NCI-H526 (cell line): ENCODE results near the gene CRIP2.

Source experiments
- DNase-seq, 2 experiments: peaks; one replicate each; lab custom pipeline; 2025; lab: John Stamatoyannopoulos, UW

The CRIP2 gene

GRCh38 chr14:105487986-105488777 is 13.6 kb downstream of the CRIP2 start:
- DNase-seq, result no peak

DNA sequence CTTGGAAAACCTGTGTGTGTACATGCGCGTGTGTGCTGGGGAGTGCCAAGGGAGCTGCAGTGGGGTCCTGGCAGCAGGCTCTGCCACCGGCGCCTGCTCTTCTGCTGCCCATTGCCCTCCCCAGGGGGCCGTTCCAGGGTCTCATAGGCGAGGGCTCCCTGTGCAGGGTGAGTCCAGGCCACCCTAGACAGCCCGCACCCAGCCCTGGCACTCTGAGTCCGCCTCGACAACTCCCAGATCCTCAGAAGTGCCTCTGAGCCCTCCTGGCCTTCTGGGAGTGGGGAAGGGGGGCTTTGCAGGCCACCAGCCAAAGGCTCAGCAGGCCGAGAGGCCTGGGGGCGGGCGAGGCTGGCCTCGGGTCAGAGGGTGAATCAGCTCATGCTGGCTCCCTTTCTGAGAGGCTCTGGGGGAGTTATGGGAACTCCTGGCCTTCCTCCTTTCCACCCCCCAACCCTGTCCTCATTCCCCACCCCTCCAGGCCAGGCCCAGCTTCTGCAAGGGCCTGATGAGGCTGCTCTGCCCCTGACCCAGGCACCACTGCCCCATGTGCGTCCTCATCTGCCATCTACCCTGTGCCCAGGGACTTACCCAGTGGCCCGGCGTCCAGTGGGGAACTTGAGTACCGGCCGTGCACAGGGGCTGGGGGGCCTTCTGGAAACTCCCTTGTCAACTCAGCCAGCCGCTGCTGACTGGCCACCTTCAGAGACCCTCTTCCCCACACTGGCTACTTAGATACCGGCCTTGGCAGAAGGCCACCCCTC is 14.3 kb downstream of the CRIP2 start:
- DNase-seq, result no peak

GRCh38 chr14:105489542-105490266 is 15.1 kb downstream of the CRIP2 start:
- DNase-seq, result peak; percentile 80 to 93

- DNase-seq, result no peak
Observed at GRCh38 chr14:105490267-105490571, 15.6 kb downstream of the CRIP2 start.

DNA sequence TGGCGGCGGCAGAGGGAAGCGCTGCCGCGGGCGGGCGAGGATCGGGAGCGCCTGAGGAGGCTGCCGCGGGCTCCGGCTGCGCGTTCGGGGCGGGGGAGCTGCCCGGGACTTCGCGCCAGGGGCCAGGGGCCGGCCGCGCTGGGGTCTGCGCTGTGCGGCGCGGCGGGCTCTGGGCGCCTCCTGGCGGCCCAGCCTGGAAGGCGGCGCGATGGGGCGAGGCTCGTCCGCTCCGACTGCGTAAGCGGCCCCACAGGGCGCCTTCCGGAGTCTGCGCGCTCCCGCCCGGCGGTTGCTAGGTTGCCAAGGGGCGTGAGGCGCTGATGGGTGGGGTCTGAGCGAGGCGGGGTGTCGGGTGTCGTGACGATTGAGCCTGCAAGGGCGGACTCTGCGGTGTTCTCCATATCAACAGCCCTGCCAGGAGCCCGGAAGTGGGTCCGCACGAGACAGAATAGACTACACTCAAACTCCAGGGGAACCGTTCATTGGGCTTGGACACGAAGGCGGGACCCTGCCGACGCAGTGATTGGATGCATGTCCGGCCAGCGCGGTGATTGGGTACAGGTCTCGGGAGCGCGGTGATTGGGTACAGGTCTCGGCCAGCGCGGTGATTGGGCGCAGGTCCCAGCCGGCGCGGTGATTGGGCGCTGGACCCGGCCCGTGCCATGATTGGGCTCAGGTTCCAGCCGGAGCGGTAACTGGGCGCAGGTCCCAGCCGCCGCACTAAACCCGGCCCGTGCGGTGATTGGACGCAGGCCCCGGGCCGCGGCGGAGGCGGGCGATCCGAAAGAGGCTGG is 16.1 kb downstream of the CRIP2 start, which contains the start of gene TEDC1:
TEDC1 (plus strand) TSS at position 675 of the 794 bp plus-strand sequence. CDS start 130 bp downstream, outside the sequence.
- peak; percentile 100 for DNase-seq

DNA sequence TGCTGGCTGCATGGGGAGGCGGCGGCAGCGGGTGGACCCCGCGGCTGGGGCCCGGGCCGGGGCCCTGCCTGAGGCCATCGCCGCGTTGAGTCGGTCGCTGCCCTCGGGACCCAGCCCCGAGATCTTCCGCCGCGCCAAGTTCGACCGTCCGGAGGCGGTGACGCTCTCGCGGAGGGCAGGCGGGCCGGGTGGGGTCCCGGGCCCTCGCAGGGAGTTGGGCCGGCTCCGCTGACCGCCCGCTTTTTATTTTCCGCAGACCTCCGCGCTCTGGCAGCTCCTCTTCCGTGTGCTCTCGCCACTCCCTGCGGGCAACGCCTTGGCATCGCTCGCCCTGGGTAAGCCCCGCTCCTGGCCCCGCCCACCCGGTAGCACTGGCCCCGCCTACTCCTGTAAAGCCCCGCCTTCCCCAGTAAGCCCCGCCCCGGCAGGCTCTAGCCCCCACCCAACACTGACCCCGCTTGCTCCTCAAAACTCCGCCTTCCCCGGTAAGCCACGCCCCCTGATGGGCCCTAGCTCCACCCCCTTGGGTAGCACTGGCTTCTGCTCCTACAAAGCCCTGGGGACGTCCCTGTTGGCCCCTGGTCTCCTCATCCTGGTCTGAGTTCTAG is 16.8 kb downstream of the CRIP2 start:
- peak; percentile 62 to 77 for DNase-seq

DNA sequence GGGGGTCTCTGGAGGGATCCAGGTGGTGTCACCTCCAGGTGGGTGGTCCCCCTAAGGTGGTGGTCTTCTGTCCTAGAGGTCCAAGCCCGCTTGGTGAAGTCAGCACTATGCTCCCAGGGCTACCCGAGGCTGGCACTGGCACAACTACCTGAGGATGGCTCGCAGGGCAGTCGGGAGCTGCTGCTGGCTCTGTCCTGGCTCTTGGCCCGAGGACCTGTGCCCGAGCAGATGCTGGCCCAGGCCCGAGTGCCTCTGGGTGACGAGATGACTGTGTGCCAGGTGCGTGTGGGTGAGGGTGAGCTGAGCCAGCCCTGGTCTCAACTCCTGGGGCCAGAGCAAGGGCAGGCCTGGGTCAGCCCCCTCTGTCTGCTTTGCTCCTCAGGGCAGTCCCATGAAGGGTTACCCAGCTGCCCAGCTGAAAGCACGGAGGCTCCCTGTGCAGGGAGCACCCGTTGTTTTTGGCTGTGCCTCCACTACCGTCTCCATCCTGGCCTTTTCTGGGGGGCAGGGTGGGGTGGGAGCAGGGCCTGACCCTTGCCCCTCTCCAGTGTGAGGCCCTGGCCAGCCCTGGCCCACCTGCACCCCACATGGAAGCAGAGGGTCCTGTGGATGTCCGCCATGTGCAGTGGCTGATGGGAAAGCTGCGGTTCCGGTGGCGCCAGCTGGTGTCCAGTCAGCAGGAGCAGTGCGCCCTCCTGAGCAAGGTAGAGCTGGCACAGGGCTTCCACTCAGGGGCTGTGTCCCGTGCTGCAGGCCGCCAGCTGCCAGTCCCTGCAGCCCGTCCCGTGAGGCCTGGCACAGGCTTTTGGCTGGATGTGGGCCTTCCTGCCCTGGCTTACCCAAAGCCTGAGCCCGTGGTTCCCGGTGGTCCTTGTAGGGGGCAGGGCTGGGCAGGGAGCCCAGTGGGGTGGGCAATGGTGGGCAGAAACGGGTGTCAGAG is 17.7 kb downstream of the CRIP2 start:
- no peak for DNase-seq

DNA sequence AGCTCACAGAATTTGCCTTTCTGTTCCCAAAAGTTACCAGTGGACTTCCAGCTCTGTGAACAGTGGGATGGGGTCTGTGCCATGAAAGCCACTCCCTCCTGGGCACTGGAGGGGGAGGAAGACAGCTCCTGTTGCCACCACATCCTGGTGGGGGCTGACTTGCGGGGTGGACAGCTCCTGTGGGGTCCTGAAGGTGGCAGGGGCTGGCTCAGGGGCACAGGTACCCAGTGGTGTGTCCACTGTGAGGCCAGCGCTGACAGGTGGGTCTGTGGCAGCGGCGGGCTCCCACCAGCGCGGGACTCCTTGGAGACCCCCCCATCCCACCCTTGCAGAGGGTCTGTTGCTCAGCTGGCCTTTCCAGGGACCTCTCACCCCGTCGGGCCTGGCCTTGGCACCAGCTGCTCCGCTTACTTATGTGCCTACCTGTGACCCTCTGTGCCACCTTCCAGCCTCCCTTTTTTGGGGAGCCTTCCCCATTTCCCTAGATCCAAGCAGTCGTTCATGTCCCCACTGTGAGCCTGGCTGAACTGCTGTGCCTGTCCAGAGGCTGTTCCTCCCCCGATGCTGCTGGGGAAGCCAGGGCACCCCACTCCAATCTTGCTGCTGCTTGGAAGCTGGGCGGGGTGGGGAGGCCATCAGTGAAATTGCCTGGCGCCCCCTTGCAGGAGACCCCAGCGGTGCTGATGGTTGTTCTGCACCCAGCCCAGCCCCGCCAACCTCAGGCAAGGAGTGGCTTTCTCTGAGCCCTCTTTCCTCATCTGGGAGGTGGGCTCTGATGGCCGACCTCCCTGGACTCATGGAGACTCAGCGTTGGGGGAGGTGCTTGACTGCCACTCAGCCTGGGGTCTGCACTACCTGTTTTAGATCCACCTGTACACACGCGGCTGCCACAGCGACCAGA is 18.6 kb downstream of the CRIP2 start:
- DNase-seq, result no peak

DNA sequence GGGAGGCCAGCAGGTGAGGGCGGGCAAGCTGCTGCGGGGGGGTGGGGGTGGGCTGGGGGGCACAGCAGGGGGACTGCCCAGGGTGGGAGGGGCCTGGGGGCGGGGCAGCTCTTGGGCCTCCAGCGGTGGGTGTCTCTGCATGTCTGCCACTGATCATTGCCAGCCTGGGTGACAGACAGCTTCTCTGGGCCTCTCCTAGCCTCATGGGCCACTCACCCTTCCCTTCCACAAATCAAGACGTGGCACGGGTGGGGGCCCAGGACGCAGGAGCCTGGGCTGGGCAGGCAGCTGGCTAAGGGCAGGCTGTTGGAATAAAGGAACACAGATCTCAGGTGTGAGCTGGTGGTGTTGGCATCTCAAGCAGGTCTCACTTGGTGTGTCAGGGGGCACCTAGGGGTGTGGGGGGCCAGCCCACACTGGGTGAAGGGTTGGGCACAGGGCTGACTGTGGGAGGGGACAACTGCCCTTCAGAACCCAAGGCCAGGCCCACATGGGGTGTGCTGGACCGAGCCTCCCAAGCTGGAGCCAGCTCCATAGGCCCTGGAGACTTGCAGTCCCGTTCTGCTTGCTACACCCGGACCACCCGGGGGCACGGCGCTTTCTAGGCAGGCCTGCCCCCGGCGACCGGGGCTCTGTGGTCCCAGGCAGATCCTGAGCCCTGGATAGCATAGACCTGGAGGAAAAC is 19.4 kb downstream of the CRIP2 start:
- DNase-seq, result no peak

- no peak for DNase-seq
Observed at GRCh38 chr14:105494606-105494929, 19.9 kb downstream of the CRIP2 start.

- no peak for DNase-seq
Observed at GRCh38 chr14:105495101-105495989, 20.7 kb downstream of the CRIP2 start.

- no peak for DNase-seq
Observed at GRCh38 chr14:105495990-105496830, 21.6 kb downstream of the CRIP2 start.

DNA sequence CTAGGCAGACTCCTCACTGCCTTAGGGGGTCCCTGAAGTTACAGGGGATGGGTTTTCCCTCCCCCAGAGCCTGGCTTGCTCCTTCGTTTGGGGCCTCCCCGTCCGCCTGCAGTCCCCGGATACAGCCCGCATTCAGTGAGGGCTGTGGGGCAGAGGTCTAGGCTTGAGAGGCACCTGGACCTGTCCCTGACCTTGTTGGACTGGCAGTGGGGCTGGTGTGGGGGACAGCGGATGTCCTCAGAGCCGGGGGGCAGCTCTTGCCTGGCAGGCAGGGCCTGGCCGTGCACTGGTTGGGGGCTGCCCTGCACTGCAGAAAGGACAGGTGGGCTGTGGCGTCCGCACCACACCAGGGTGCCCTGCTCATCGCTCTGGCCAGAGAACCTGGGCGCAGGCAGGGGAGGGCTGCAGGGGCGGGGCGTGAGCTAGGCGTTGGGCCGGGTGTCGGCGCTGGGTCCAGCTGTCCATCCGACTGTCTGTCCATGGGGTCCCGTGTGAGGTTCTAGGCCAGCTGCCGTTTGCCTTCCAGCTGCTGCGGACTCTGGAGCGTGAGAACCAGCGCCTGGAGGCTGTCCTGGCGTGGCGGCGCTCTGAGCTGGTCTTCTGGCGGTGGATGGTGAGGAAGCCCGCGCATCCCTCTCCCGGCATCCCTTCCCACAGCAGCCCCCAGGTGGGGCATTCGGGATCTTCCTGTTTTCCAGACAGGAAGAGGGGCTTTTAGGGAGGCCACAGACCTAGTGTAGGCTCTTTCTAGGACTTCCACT is 22.4 kb downstream of the CRIP2 start:
- no peak for DNase-seq

DNA sequence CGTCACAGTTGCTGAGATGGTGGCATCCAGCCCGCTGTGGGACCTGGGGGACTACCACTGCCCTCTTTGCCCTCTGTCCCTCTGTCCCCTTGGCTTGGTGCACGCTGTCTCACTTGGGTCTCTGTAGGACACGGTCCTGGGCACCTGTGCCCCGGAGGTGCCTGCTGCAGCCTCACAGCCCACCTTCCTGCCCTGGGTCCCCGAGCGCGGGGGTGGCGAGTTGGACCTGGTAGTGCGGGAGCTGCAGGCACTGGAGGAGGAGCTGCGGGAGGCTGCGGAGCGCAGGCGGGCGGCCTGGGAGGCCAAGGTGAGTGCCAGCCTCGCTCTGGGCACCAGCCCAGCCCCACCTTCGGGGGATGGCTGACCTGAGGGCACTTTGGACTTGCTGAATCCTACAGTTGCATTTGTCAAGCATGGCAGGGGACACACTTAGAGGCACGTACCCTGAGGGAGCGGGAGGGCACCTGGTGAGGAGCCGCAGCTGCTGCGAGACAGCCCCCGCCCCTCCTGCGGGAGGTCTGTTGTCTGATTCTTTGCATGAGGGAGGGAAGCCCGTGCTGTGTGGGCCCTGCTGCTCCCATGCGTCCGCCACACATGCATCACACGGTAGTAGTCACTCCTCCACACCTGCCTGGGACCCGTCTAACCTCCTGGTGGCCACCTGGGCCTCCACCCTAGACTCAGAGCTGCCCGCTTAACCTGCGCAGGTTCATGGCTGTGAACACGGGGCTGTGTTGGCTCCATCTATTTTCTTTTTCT is 23.2 kb downstream of the CRIP2 start:
- no peak for DNase-seq
